Stimulated activated naive CD4-positive, alpha-beta T cell (primary cell): ENCODE measurements around the gene FOXM1.
A peak's percentile ranks its signal among the peaks of the same experiment; 100 is the strongest.

Experiments used
- DNase-seq, 6 experiments: peaks; one replicate each; lab custom pipeline; 2025; lab: John Stamatoyannopoulos, UW

Gene FOXM1, protein sequence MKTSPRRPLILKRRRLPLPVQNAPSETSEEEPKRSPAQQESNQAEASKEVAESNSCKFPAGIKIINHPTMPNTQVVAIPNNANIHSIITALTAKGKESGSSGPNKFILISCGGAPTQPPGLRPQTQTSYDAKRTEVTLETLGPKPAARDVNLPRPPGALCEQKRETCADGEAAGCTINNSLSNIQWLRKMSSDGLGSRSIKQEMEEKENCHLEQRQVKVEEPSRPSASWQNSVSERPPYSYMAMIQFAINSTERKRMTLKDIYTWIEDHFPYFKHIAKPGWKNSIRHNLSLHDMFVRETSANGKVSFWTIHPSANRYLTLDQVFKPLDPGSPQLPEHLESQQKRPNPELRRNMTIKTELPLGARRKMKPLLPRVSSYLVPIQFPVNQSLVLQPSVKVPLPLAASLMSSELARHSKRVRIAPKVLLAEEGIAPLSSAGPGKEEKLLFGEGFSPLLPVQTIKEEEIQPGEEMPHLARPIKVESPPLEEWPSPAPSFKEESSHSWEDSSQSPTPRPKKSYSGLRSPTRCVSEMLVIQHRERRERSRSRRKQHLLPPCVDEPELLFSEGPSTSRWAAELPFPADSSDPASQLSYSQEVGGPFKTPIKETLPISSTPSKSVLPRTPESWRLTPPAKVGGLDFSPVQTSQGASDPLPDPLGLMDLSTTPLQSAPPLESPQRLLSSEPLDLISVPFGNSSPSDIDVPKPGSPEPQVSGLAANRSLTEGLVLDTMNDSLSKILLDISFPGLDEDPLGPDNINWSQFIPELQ

DNA sequence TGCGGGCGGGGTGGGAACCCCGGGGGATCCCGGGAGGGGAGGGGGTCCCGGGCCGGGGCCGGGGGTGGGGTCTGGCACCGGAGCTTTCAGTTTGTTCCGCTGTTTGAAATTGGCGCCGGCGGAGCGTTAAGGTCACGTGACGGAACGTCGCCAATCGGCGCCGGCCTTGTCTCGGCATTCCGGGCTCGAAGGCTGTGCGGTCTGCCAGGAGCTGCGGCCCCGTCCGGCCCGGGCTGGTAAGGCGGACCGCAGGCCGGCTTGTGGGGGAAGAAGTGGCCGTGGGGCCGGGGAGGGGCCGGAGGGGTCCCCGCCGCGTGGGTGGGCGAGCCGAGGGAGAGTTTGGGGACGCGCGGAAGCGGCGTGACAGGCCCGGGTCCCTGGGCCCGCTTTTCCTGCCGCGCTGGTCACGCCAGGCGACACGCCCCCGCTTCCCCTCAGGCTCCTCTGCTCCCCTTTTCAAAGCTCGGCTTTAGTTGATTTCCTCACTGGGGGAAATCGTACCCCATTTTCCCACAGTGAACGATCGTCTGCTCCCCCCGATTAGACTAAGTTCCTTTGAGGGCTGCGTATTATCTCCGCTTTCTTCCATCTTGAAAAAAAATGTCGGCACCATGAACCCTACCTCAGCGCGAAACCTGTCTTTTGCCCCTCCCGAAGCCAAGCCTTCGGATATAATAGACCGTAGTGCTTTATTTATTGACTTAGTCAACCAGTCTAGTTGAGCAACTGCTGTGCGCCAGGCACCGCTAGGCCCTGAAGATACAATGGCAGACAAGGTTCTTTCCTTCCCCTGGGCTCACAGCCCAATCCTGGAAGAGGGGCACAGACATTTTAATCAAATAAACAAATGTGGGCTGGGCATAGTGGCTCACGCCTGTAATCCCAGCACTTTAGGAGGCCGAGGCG, at the start of gene FOXM1, which contains the start of gene RHNO1:
TSS of gene FOXM1 (minus strand) at position 128 of the 906 bp plus-strand sequence. CDS start 2,696 bp downstream, outside the sequence.
TSS of gene RHNO1 (plus strand) at position 177 of the 906 bp plus-strand sequence. CDS start 8,144 bp downstream, outside the sequence.
- peak; percentile 80 to 96 (median 83) for DNase-seq

DNA sequence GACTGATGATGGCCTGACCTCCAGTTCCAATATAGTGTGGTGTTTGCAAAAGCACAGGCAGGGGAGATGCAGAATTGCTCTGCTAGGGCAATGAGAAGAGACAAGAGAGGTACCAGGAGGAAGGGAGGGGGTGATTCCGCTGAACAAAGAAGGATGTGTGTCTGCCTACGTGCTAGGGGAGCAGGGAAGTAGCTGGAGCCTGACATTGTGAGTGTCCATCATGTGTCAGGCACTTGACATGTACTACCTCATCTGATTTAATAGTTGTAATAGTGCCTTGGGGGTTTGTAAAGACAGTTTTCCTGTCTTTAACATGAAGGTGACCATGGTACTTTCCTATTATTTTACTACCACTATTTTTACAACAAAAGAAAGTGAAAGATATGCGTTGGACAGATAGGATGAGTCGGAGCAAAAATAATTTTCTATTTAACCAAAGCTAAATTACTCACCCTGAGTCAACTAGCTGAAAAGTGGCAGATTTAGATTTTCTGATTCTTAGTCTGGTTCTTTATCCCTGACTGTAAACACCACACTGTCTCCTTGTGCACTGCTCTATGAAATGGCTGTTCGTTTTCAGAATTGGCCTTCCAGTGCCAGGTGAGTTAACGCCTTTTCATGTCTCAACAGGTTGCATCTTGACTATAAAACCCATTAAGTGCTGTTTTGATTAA, 48.5 kb upstream of the FOXM1 start:
- DNase-seq = no peak

DNA sequence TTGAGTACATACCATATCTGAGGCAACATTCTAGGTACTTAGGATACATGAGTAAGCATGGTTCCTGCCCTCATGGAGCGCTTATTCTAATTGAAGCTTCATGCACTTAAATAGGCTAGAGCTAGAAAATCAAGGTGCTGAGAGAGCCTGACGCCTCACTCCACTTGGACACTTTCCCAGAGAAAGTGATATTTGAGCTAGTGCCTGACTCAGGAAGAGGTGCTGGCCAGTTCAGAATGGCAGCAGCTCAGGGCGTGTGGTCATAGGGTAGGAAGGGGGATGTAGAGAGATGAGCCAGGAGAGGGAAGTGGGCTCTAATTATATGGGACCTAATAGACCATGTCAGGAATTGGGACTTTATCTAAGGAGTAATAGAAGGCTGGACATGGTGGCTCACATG, 47.0 kb upstream of the FOXM1 start:
- DNase-seq = no peak

DNA sequence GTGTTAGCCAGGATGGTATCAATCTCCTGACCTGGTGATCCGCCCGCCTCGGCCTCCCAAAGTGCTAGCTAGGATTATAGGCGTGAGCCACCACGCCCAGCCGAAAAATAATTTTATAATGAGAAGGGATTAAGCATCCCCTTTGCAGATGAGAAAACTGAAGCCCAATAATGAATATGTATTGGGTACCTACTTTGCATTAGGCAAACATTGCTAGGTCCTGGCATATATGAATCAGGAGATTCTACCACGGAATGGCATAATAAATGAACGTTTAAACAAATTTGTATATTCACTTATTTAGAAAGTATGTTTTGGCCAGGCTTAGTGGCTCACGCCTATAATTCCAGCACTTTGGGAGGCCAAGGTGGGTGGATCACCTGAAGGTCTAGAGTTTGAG, 46.1 kb upstream of the FOXM1 start:
- DNase-seq = no peak

DNA sequence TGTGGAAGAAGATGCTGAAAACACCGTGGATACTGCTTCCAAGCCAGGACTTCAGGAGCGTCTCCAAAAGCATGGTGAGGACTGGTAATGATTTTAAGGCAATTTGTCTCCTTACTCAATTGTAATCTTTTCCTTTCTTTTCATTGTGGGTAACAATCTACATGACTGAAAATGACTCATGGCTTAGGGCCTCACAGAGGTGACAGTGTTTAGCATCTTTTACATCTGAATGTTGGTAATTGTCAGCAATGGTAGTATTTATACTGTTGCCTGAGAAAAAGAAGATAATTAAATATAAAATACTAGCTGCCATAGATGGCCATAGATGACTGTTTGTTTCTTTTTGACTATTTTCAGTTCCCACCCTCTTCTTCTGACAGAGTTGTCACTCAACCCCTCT, 45.4 kb upstream of the FOXM1 start:
- no peak for DNase-seq

DNA sequence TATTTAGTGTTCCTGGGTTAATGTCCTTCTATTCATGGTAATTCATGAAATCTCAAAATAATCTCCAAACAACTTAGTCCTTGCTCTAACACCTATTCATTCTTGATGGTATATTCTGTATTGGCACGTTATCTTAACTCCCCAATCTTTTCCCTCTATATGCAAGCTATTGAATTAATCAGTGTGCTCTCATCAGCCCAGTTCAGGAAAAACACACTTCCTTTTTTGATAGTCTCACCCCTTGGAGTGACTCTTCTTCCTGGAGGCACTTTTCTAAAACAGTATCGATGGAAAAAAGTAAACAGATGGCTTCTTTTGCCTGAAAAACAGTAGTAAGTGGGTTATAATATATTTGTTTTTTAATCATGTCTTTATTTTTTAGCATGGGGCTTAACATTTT, 42.3 kb upstream of the FOXM1 start:
- DNase-seq = no peak

DNA sequence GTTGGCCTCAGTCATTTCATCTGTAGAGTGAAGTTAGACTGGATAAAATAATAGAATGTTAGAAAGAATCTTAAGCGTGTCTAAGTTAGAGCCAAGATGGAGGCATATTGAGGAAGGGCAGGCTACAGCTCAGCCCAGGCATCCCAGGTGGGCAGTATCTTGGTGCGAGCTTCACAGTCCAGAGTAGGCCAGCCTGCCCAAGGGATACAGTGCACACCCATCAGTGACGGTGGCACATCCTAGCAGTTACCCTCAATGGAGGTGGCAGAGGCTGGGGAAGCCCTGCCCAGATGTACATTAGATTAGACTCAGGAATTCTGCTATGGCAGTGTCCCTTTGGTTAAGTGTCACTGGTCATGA, 35.2 kb upstream of the FOXM1 start:
- no peak for DNase-seq

DNA sequence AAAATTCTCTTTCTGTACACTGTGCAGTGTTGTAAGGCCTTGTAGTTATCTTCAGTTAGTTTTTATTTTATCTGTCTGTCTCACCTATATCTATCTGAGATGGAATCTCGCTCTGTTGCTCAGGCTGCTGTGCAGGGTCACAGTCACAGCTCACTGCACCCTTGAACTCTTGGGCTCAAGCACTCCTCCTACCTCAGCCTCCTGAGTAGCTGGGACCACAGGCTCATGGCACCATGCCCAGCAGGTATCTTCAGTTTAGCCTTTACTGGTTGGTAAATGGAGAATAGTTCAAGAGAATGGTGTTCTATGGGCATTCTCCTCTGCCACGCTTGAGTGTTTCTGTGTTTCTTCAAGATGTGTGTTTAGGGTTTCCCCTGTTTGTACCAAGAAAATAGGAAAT, 27.3 kb upstream of the FOXM1 start:
- no peak for DNase-seq

DNA sequence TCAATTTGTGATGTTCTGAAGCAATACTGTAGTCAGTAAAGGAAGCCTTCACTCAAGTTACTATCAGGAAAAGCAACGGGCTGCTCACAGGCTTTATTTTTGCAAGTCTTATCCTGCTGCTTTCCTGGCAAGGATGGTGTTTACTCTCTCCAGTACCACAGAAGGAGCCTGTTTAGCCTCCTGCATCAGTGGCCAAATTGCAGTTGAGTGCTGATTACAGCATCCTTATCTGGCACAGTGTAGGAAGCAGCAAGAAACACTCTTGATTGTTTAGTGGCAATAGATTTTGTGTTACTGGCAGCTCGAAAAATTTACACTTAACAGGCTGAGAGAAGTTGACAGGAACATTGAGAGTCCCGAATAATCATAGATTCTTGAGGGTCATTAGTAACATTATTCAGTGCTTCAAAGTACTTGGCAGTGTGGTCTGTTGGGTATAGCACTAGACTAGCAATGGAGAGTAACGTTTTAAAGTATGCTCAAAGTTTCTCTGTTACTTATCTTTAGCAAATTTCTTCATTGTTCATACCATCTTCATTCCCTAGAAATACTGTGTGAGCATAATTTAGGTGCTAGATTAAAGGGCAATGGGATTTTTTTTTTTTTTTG, 25.4 kb upstream of the FOXM1 start:
- no peak for DNase-seq

DNA sequence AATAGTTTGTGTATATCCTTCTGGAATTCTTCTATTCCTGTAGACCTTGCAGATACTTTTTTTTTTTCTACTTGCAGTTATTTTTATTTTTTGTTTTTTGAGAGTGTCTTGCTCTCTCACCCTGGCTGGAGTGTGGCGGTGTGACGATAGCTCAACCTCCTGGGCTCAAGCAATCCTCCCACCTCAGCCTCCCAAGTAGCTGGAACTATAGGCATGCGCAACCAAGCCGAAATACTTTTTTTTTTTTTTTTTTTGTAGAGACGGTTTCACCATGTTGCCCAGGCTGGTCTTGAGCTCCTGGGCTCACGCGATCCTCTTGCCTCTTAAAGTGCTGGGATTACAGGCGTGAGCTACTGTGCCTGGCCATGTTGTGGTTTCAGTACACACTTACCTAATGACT, 23.7 kb upstream of the FOXM1 start:
- DNase-seq = no peak

DNA sequence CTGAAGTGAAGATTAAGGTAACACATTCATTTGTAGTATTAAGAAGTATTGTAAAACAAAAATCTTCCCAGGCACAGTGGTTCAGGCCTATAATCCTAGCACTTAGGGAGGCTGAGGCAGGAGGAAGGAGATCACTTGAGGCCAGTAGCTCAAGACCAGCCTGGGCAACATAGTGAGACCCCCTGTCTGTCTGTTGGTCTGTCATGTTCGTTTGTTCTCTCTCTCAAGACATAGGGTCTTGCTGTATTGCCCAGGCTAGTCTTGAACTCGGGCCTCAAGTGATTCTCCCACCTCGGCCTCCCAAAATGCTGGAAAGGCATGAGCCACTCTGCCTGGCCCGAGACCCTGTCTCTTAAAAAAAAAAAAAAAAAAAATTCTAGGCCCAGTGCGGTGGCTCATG, 20.4 kb upstream of the FOXM1 start:
- no peak for DNase-seq

DNA sequence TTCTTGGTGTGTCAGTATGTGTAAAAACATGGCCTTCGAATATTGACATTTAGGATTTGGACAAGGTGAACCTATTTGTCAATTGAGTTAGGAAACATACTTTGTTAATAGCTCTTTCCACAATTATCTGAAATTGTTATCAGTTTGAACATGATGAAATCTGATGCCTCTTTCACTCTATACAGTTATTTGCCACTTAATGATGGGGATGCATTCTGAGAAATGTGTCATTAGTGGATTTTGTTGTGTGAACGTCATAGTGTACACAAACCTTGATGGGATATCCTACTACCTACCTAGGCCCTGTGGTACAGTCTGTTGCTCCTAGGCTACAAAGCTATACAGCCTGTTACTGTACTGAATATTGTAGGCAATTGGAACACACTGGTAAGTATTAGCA, 18.5 kb upstream of the FOXM1 start:
- no peak for DNase-seq

DNA sequence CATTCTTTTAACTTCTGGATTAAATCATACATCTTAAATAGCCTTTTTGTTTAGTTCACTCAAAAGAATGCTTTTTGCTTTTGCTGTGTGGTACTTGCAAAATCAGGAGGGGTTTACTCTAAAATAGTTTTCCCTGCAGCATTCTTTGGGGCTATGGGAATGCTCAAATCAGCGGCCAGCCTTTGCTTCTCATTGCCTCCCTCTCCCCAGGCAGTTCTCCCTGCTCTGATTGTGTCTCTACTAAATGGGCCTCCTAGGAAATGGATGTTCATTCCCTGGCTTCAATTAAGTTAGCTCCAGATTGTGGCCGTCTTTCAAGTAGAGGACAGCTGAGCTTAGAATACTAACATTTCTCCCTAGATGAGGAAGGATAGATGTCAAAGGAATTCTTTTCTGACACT, 18.1 kb upstream of the FOXM1 start:
- no peak for DNase-seq

DNA sequence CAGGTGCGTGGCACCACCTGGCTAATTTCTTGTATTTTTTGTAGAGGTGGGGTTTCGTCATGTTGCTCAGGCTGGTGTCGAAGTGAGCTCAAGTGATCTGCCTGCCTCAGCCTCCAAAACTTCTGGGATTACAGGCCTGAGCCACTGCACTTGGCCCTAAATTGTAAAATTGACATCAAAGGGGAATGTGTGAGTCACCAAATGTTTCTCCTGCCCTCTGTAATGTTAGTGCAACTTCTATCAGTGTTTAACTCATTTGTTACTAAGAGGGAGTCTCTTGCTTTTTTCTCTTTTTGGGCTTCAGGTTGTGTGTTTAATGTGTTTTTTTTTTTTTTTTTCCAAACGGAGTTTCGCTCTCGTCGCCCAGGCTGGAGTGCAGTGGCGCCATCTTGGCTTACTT, 16.0 kb upstream of the FOXM1 start:
- DNase-seq = no peak

DNA sequence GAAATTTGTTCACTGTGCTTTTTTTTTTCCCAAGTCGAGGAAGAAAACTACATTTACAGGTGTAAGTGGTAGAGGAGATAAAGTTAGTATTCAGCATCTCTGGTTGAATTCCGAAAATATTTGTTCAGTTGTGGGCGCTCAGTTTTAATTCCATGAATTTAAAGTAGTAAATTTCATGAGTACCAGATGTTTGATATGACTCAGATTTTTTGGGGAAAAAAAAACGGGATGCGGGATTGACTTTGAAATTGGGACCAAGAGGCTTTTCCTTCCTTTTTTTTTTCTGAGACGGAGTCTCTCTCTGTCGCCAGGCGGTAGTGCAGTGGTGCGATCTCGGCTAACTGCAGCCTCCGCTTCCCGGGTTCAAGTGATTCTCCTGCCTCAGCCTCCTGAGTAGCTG, 15.3 kb upstream of the FOXM1 start:
- DNase-seq = no peak

DNA sequence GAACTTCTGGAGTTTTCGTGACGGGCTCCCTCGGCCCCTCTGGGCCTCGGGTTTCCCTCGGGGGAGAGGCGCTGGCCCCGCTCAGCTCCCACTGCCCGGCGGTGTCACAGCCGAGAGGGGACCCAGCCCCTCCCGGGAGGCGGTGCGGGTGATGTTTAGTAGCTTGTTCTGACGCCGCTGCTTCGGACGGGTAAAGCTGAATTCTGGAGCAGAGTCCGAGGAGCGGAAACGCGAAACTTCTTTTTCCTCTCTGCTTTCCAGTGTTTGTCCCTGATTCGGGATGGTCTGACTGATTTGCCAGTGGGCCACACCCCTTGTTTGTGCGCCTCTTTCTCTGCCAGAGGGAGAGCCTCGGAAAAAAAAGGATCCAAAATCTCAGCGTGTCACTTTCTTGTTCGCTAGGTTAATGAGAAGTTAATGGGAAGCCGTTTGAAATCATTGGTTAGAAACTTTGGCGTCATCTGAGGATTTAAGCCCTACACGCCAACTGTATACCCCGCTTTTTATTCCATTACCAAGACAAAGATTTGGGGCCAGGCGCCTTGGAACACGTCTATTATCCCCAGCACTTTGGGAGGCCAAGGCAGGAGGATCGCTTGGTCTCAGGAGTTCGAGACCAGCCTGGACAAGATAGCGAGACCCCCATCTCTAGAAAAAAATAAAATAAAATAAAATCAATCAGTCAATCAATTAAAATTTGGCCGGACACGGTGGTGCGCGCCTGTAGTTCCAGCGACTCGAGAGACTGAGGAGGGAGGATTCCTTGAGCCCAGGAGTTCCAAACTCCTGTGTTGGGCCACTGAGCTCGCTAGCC, 14.5 kb upstream of the FOXM1 start:
- peak in 1 of 6 experiments; percentile 44 for DNase-seq

DNA sequence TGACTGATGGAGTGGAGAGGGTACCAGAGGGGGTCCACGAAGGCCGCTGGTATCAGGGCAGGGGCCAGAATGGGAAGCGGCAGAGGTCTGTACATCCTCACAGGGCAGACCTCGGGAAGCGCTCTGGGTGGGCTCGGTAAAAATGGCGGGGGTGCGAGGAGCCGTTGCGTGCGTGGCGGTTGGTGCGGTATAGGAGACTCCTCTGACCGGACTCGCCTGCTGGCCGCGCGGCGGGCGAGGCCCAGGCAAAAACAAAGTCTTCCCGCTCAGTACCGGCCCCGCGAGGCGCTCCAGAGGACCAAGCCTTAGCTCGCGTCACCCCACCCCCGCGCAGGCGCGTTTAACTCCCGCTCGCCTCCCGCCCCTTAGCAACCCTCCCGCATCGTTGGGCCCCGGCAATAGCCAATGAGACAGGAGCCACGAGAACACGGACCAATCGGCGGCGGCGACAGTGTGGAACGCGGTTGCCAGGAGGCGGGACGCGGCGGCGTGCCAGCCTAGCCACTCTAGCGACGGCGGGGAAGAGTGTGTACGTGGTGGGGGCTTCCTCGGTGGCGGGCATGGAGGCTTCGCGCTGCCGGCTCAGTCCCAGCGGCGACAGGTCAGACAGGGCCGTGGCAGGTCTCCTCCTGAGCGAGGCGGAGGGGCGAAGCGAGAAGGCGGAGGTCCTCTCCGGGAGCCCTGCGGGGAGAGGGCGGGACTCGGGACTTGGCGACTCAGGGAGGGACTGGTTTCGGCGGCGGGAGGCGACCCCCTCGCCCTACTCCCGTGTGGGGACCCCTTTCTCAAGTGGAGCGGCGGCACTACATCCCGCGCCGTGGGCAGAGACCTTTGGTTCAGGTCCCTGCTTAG, 13.6 kb upstream of the FOXM1 start, which contains the start of gene TULP3:
TSS of gene TULP3 (plus strand) at position 504 of the 852 bp plus-strand sequence. CDS start at position 561, 57 bp downstream.
- DNase-seq = peak; percentile 96 to 98 (median 98)

DNA sequence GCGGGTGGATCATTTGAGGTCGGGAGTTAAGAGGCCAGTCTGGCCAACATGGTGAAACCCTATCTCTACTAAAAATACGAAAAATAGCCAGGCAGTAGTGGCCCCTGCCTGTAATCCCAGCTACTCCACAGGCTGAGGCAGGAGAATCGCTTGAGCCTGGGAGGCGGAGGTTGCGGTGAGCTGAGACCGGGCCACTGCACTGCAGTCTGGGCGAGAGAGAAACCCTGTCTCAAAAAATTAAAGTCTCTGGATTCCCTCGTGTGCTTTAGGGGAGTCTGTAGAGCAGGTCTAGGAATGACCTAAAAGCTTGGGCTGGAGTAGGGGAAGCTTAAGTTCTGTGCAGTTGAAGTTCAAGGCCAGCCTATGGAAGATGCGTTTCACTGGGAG, 13.0 kb upstream of the FOXM1 start:
- no peak for DNase-seq

DNA sequence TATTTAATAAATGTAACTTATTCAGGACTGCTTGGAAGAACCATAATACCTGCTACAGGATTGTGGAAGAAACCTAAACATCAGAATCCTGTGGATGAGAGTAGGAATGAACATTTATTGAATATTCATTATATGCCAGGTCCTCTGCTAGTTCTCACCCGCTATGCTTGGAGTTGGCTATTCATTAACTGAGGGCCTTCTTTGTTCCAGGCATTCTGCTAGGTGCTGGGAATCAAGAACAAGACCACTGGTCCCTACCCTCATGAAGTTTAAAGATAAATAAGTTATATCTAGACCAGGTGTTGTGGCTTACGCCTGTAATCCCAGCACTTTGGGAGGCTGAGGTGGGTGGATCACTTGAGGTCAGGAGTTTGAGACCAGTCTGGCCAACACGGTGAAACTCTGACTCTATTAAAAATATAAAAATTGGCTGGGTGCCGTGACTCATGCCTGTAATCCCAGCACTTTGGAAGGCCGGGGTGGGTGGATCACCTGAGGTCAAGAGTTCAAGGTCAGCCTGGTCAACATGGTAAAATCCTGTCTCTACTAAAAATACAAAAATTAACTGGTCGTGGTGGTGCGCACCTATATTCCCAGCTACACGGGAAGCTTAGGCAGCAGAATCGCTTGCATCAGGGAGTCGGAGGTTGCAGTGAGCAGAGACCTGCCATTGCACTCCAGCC, 9.9 kb upstream of the FOXM1 start:
- DNase-seq = no peak
